OCI-LY1 (cell line): ENCODE results near the gene RAPGEF4.

Experiments used
- CTCF ChIP-seq: fragments of 200-600 bp; sonication (generic), shearing (Covaris generic); IDR thresholded peaks from 2 replicates; pipeline ENCODE4 v1.5.1; 2017; ENCODE audit warnings: mild to moderate bottlenecking, antibody characterized with exemption, low read length, moderate library complexity, mixed read lengths
- EZH2 ChIP-seq: fragments of 200-600 bp; sonication (generic), shearing (Covaris generic); IDR thresholded peaks from 2 replicates; pipeline ENCODE4 v1.8.0; 2017; ENCODE audit warnings: borderline replicate concordance, mixed run types, mild to moderate bottlenecking, antibody characterized with exemption, low read length, moderate library complexity, mixed read lengths

- TF ChIP-seq CTCF, result no peak
- TF ChIP-seq EZH2, result no peak
Measured at GRCh38 chr2:172964511-172965139, 229.0 kb downstream of the RAPGEF4 start.
